ENCODE data around the gene NPRL2. TPM values are rescaled to one million over a fixed set of nuclear protein-coding genes. Genes with fewer than 3 reads are reported as not detected.
A peak's percentile ranks its signal among the peaks of the same experiment; 100 is the strongest.

The NPRL2 gene
- total RNA-seq, 1 experiment from 2014 or later = 24.1 TPM

GRCh38 chr3:50320853-50321335 is 29.7 kb downstream of the NPRL2 start:
- Histone ChIP-seq H3K79me2 (ENCODE audit: low read depth) (peaks cover 24% of the 10 kb centered on the region), H3K27ac (peak overlapping the region; percentile 83; the same call in 1 of the 2 replicates), H3K4me3 (peak overlapping the region; percentile 69), H3K36me3 (ENCODE audit: low read depth) (peaks cover 7% of the 10 kb centered on the region; the same call in 1 of the 2 replicates), H4K20me1 (ENCODE audit: insufficient read depth) (peaks cover 7% of the 10 kb centered on the region; the same call in 1 of the 2 replicates), H3K27me3 (ENCODE audit: insufficient read depth, low read depth) (no peaks in the 10 kb centered on the region), H3K9me2 (ENCODE audit: insufficient read depth) (no peaks in the 10 kb centered on the region), H2AFZ (peak overlapping the region; percentile 91), H3F3A (ENCODE audit: insufficient read depth, low read depth) (peaks cover 34% of the 10 kb centered on the region), H3K9me3 (ENCODE audit: insufficient read depth, low read depth) (no peaks in the 10 kb centered on the region), H3K4me2 (peak overlapping the region; percentile 91), H3K4me1 (replicated peaks; ENCODE audit: insufficient read depth) (peaks cover 38% of the 10 kb centered on the region)
- intact Hi-C loops (cut with micrococcal nuclease; ENCODE audit: unreplicated experiment) = loop anchor here (1.0 kb wide), 1 partner anchor 29 kb away; the partner anchor contains the start of gene IFRD2
- ChIA-PET CTCF (interaction anchor here (0.5 to 1.1 kb wide), 6 partner anchors 18 to 1896 kb away, joined by 3 to 13 read pairs (median 4); partner anchors contain the start of gene HYAL1), POLR2A (ENCODE audit: unreplicated experiment) (interaction anchor here (1.0 kb wide), 1 partner anchor 21 kb away, joined by 5 read pairs; the partner anchor contains the start of genes HYAL3 and NAA80)
- peak; percentile 40 to 80 for DNase-seq
- BruUV-seq (replicated peaks) = no TSS peak
- TF ChIP-seq CTCF (conservative IDR thresholded peaks at IDR 0.05) (no peak), EZH2 (IDR thresholded peaks at IDR 0.05; ENCODE audit: low read depth) (no peak)

GRCh38 chr3:50319894-50320625 is 30.5 kb downstream of the NPRL2 start:
- Histone ChIP-seq H3K4me2 (peak overlapping the region; percentile 91), H2AFZ (no peak overlapping the region), H3K79me2 (ENCODE audit: low read depth) (peaks cover 29% of the 10 kb centered on the region), H3K36me3 (ENCODE audit: low read depth) (peaks cover 7% of the 10 kb centered on the region; the same call in 1 of the 2 replicates), H3K27me3 (ENCODE audit: insufficient read depth, low read depth) (no peaks in the 10 kb centered on the region), H3K27ac (no peak overlapping the region), H4K20me1 (ENCODE audit: insufficient read depth) (peaks cover 7% of the 10 kb centered on the region; the same call in 1 of the 2 replicates), H3K4me1 (replicated peaks; ENCODE audit: insufficient read depth) (peaks cover 46% of the 10 kb centered on the region), H3K9me3 (ENCODE audit: insufficient read depth, low read depth) (no peaks in the 10 kb centered on the region), H3K9me2 (ENCODE audit: insufficient read depth) (no peaks in the 10 kb centered on the region), H3F3A (ENCODE audit: insufficient read depth, low read depth) (peaks cover 41% of the 10 kb centered on the region), H3K4me3 (peak overlapping the region; percentile 69)
- TF ChIP-seq CTCF (conservative IDR thresholded peaks at IDR 0.05) = no peak
- TF ChIP-seq EZH2 (IDR thresholded peaks at IDR 0.05; ENCODE audit: low read depth) = no peak
- intact Hi-C loops (cut with micrococcal nuclease; ENCODE audit: unreplicated experiment) = no loop called here
- POLR2A ChIA-PET (ENCODE audit: unreplicated experiment) = no interaction called here
- DNase-seq = no peak
- BruUV-seq (replicated peaks) = no TSS peak
- CTCF ChIA-PET = no interaction called here

GRCh38 chr3:50319181-50319893 is 31.2 kb downstream of the NPRL2 start:
- intact Hi-C loops (cut with micrococcal nuclease; ENCODE audit: unreplicated experiment) = no loop called here
- no peaks in the 10 kb centered on the region for H3K27me3 ChIP-seq (ENCODE audit: insufficient read depth, low read depth)
- DNase-seq = no peak
- peaks cover 32% of the 10 kb centered on the region for H3K79me2 ChIP-seq (ENCODE audit: low read depth)
- ChIA-PET POLR2A (ENCODE audit: unreplicated experiment) (no interaction called here), CTCF (no interaction called here)
- TF ChIP-seq CTCF (conservative IDR thresholded peaks at IDR 0.05) (no peak), EZH2 (IDR thresholded peaks at IDR 0.05; ENCODE audit: low read depth) (no peak)
- no peaks in the 10 kb centered on the region for H3K9me2 ChIP-seq (ENCODE audit: insufficient read depth)
- H3K4me3 ChIP-seq = no peak overlapping the region
- H3K36me3 ChIP-seq (ENCODE audit: low read depth) = peaks cover 7% of the 10 kb centered on the region; the same call in 1 of the 2 replicates
- H3K9me3 ChIP-seq (ENCODE audit: insufficient read depth, low read depth) = no peaks in the 10 kb centered on the region
- H3F3A ChIP-seq (ENCODE audit: insufficient read depth, low read depth) = peaks cover 38% of the 10 kb centered on the region
- no peak overlapping the region for H2AFZ ChIP-seq
- no peak overlapping the region for H3K27ac ChIP-seq
- H4K20me1 ChIP-seq (ENCODE audit: insufficient read depth) = peaks cover 7% of the 10 kb centered on the region; the same call in 1 of the 2 replicates
- H3K4me1 ChIP-seq (replicated peaks; ENCODE audit: insufficient read depth) = peaks cover 53% of the 10 kb centered on the region
- H3K4me2 ChIP-seq = peak overlapping the region; percentile 91
- BruUV-seq (replicated peaks) = no TSS peak

Measured in PC-9 (cell line).